ENCODE results near the gene TAGLN. TPM values are rescaled to one million over a fixed set of nuclear protein-coding genes. Genes with fewer than 3 reads are reported as not detected.

Gene TAGLN
- total RNA-seq, 4 donors from 2014 or later, result 899 to 4,235 (median 1,393) TPM

- H3K4me3 ChIP-seq, result no peak overlapping the region
- H3K4me1 ChIP-seq, result no peaks in the 10 kb centered on the region
- H3K9me3 ChIP-seq, result no peaks in the 10 kb centered on the region
- TF ChIP-seq EP300 (IDR thresholded peaks at IDR 0.05; ENCODE audit: low read depth) (no peak), CTCF (IDR thresholded peaks at IDR 0.05) (no peak), POLR2AphosphoS5 (IDR thresholded peaks at IDR 0.05) (no peak), POLR2A (IDR thresholded peaks at IDR 0.05) (no peak)
- no peak overlapping the region for H3K27ac ChIP-seq
- H3K27me3 ChIP-seq, result no peaks in the 10 kb centered on the region
- DNase-seq, result no peak
- intact Hi-C loops (cut with DNase I; ENCODE audit: low total_unique reads) (no loop called here), in situ Hi-C loops (cut with MboI; ENCODE audit: low pct_ligation_motif_present in 1 of 4, low pct_unique_long_range_greater_than_20kb in 1 of 4, low sequenced_read_pairs in 3 of 4) (no loop called here)
- 96 to 100% methylated on average over 3 to 4 of the region's 4 CpGs for WGBS, 2 donors (ENCODE audit: low coverage in 1 of 2)
- H3K36me3 ChIP-seq, result peaks cover 0 to 41% (median 19%) of the 10 kb centered on the region in 4 donors
Measured at GRCh38 chr11:117248341-117248740, 49.2 kb downstream of the TAGLN start.

GRCh38 chr11:117249571-117249970 lies 50.4 kb downstream of the TAGLN start:
- Histone ChIP-seq H3K4me1 (no peaks in the 10 kb centered on the region), H3K27me3 (no peaks in the 10 kb centered on the region), H3K36me3 (peaks cover 0 to 34% (median 14%) of the 10 kb centered on the region in 4 donors), H3K4me3 (no peak overlapping the region), H3K27ac (no peak overlapping the region), H3K9me3 (no peaks in the 10 kb centered on the region)
- TF ChIP-seq POLR2A (IDR thresholded peaks at IDR 0.05) (no peak), EP300 (IDR thresholded peaks at IDR 0.05; ENCODE audit: low read depth) (no peak), CTCF (IDR thresholded peaks at IDR 0.05) (no peak), POLR2AphosphoS5 (IDR thresholded peaks at IDR 0.05) (no peak)
- intact Hi-C loops (cut with DNase I; ENCODE audit: low total_unique reads) (no loop called here), in situ Hi-C loops (cut with MboI; ENCODE audit: low pct_ligation_motif_present in 1 of 4, low pct_unique_long_range_greater_than_20kb in 1 of 4, low sequenced_read_pairs in 3 of 4) (no loop called here)
- DNase-seq, result no peak
- WGBS, 2 donors (ENCODE audit: low coverage in 1 of 2), result 71 to 74% methylated on average over 3 to 4 of the region's 4 CpGs

GRCh38 chr11:117251506-117251905 lies 52.3 kb downstream of the TAGLN start:
- Histone ChIP-seq H3K9me3 (no peaks in the 10 kb centered on the region), H3K4me1 (no peaks in the 10 kb centered on the region), H3K36me3 (peaks cover 0 to 19% (median 9%) of the 10 kb centered on the region in 4 donors), H3K27me3 (no peaks in the 10 kb centered on the region), H3K27ac (no peak overlapping the region), H3K4me3 (no peak overlapping the region)
- intact Hi-C loops (cut with DNase I; ENCODE audit: low total_unique reads), result no loop called here
- TF ChIP-seq EP300 (IDR thresholded peaks at IDR 0.05; ENCODE audit: low read depth) (no peak), POLR2AphosphoS5 (IDR thresholded peaks at IDR 0.05) (no peak), CTCF (IDR thresholded peaks at IDR 0.05) (no peak), POLR2A (IDR thresholded peaks at IDR 0.05) (no peak)
- in situ Hi-C loops (cut with MboI; ENCODE audit: low pct_ligation_motif_present in 1 of 4, low pct_unique_long_range_greater_than_20kb in 1 of 4, low sequenced_read_pairs in 3 of 4), result no loop called here
- WGBS, 2 donors (ENCODE audit: low coverage in 1 of 2), result 80 to 91% methylated on average over 3 to 7 of the region's 10 CpGs
- DNase-seq, result no peak

- Histone ChIP-seq H3K9me3 (no peaks in the 10 kb centered on the region), H3K4me3 (no peak overlapping the region), H3K36me3 (peaks cover 0 to 7% (median 3%) of the 10 kb centered on the region in 4 donors), H3K27ac (no peak overlapping the region), H3K4me1 (no peaks in the 10 kb centered on the region), H3K27me3 (no peaks in the 10 kb centered on the region)
- WGBS, 2 donors (ENCODE audit: low coverage in 1 of 2), result 10 to 61% methylated on average over 3 of the region's 3 CpGs
- TF ChIP-seq POLR2A (IDR thresholded peaks at IDR 0.05) (no peak), POLR2AphosphoS5 (IDR thresholded peaks at IDR 0.05) (no peak), CTCF (IDR thresholded peaks at IDR 0.05) (no peak), EP300 (IDR thresholded peaks at IDR 0.05; ENCODE audit: low read depth) (no peak)
- no peak for DNase-seq
- intact Hi-C loops (cut with DNase I; ENCODE audit: low total_unique reads), result loop anchor here (5.0 kb wide), 1 partner anchor 601 kb away; no protein-coding TSS in a partner anchor
- in situ Hi-C loops (cut with MboI; ENCODE audit: low pct_ligation_motif_present in 1 of 4, low pct_unique_long_range_greater_than_20kb in 1 of 4, low sequenced_read_pairs in 3 of 4), result no loop called here
Measured at GRCh38 chr11:117255966-117256365, 56.8 kb downstream of the TAGLN start.
